A549 (cell line): ENCODE results near the gene PCDH10. TPM values are rescaled to one million over a fixed set of nuclear protein-coding genes. Genes with fewer than 3 reads are reported as not detected.
A peak's percentile ranks its signal among the peaks of the same experiment; 100 is the strongest.

ENCODE experiments used
- ATAC-seq, 2 experiments: fragments of 200-7000 bp in 1 of 2; fragments of >200 bp in 1 of 2; cut with Nextera tagmentation in 1 of 2; cut with Tn5 transposase in 1 of 2; 3 replicates each; pipeline versions ENCODE4 v1.8.0 to v1.9.1; 2018 to 2020; ENCODE audit warnings: mild to moderate bottlenecking in 1 of 2, moderate library complexity in 1 of 2
- CTCF ChIA-PET: fragments of 300-600 bp; sonication (Branson Sonifier 250); formaldehyde crosslinking; extraction: SDS; loops from one replicate; lab custom pipeline; 2021; ENCODE audit warnings: antibody characterized with exemption, inconsistent platforms; lab: Yijun Ruan, JAX
- POLR2A ChIA-PET: fragments of 350-600 bp; formaldehyde crosslinking; extraction: SDS; loops from one replicate; lab custom pipeline; 2021; ENCODE audit warnings: antibody characterized with exemption, inconsistent platforms; lab: Yijun Ruan, JAX
- DNase-seq, 2 experiments: peaks; one replicate each; pipeline versions ENCODE4 v3.0.0 to v3.0.0-alpha.2; 2011 to 2016; ENCODE audit warnings: low read depth in 1 of 2, low spot score in 1 of 2
- FAIRE-seq: peaks from 2 replicates; lab custom pipeline; 2011; peaks lifted over from hg19 to GRCh38; lab: Jason Lieb, UNC
- H3K27ac ChIP-seq, 2 experiments: fragments of >200 bp; sonication (Bioruptor Twin); formaldehyde crosslinking; 3 replicates each; pipeline ENCODE4 v1.5.1; 2016 to 2017
- H3K4me1 ChIP-seq: fragments of >200 bp; sonication (Bioruptor Twin); formaldehyde crosslinking; 3 replicates; pipeline ENCODE4 v1.6.1; 2016
- H3K4me2 ChIP-seq: fragments of >200 bp; sonication (Bioruptor Twin); formaldehyde crosslinking; 3 replicates; pipeline ENCODE4 v1.6.1; 2016
- H3K4me3 ChIP-seq: fragments of >200 bp; sonication (Bioruptor Twin); formaldehyde crosslinking; 3 replicates; pipeline ENCODE4 v1.5.1; 2016
- H3K9me3 ChIP-seq: fragments of >200 bp; sonication (Bioruptor Twin); formaldehyde crosslinking; 3 replicates; pipeline ENCODE4 v1.6.1; 2016
- ATOH8 ChIP-seq: fragments of 250-450 bp; sonication (Bioruptor Pico); IDR thresholded peaks from 2 replicates; pipeline ENCODE4 v1.5.0; 2020; ENCODE audit warnings: low read depth, mild to moderate bottlenecking, moderate library complexity
- CHD2 ChIP-seq: fragments of 150-350 bp; IDR thresholded peaks from 2 replicates; pipeline ENCODE4 v1.6.1; 2014; ENCODE audit warnings: low read length; ENCODE audit not compliant: partially characterized antibody
- EHF ChIP-seq: fragments of 250-450 bp; sonication (Bioruptor Pico); IDR thresholded peaks from 2 replicates; pipeline ENCODE4 v1.5.0; 2020; ENCODE audit warnings: mild to moderate bottlenecking
- FOSB ChIP-seq: fragments of 250-450 bp; sonication (Bioruptor Pico); IDR thresholded peaks from 2 replicates; pipeline ENCODE4 v1.5.0; 2020; ENCODE audit warnings: mild to moderate bottlenecking, moderate library complexity
- FOXS1 ChIP-seq: fragments of 250-450 bp; sonication (Bioruptor Pico); IDR thresholded peaks from 2 replicates; pipeline ENCODE4 v1.5.0; 2020; ENCODE audit warnings: mild to moderate bottlenecking, moderate library complexity
- GATA3 ChIP-seq: IDR thresholded peaks from 2 replicates; pipeline ENCODE4 v1.6.1; 2012; ENCODE audit warnings: borderline replicate concordance
- HES2 ChIP-seq: fragments of >200 bp; sonication (Bioruptor Twin); formaldehyde crosslinking; IDR thresholded peaks from 2 replicates; pipeline ENCODE4 v1.6.1; 2016
- HEYL ChIP-seq: fragments of 250-450 bp; sonication (Bioruptor Pico); IDR thresholded peaks from 2 replicates; pipeline ENCODE4 v1.8.0; 2021; ENCODE audit warnings: mild to moderate bottlenecking, moderate library complexity
- JUN ChIP-seq, 2 experiments: fragments of >200 bp; sonication (Bioruptor Twin); formaldehyde crosslinking; IDR thresholded peaks; 2 replicates in 1 of 2; 3 replicates in 1 of 2; pipeline ENCODE4 v1.6.1; 2016 to 2017
- JUNB ChIP-seq: fragments of >200 bp; sonication (Bioruptor Twin); formaldehyde crosslinking; IDR thresholded peaks from 2 replicates; pipeline ENCODE4 v1.6.1; 2016
- KDM1A ChIP-seq: fragments of 200-600 bp; sonication (generic); IDR thresholded peaks from 2 replicates; pipeline ENCODE4 v1.6.1; 2016; ENCODE audit warnings: low read depth, mild to moderate bottlenecking
- KDM5A ChIP-seq: fragments of 200-600 bp; sonication (generic); IDR thresholded peaks from 2 replicates; pipeline ENCODE4 v1.6.1; 2016; ENCODE audit warnings: antibody characterized with exemption, mild to moderate bottlenecking
- MAFK ChIP-seq: fragments of 450-650 bp; IDR thresholded peaks from 2 replicates; pipeline ENCODE4 v1.6.1; 2014; ENCODE audit not compliant: partially characterized antibody
- MAX ChIP-seq: IDR thresholded peaks from 2 replicates; pipeline ENCODE4 v1.6.1; 2012
- MAZ ChIP-seq: fragments of 150-350 bp; IDR thresholded peaks from 2 replicates; pipeline ENCODE4 v1.6.1; 2014; ENCODE audit warnings: antibody characterized with exemption, low read depth, low read length, borderline replicate concordance
- MYC ChIP-seq: IDR thresholded peaks from 2 replicates; pipeline ENCODE4 v1.6.1; 2012; ENCODE audit warnings: mild to moderate bottlenecking, inconsistent platforms, low read length, improper control_type of control experiment, borderline replicate concordance
- NFE2L2 ChIP-seq: fragments of 150-350 bp; conservative IDR thresholded peaks from 2 replicates; pipeline ENCODE4 v1.6.1; 2014; ENCODE audit warnings: low read length
- RAD21 ChIP-seq, 2 experiments: fragments of >200 bp in 1 of 2; sonication (Bioruptor Twin) in 1 of 2; formaldehyde crosslinking in 1 of 2; IDR thresholded peaks in 1 of 2; conservative IDR thresholded peaks in 1 of 2; 2 replicates in 1 of 2; 3 replicates in 1 of 2; pipeline ENCODE4 v1.6.1; 2012 to 2018; ENCODE audit warnings: inconsistent platforms in 1 of 2
- RCOR1 ChIP-seq: fragments of 150-350 bp; IDR thresholded peaks from 2 replicates; pipeline ENCODE4 v1.6.1; 2014; ENCODE audit warnings: antibody characterized with exemption, low read length, low read depth
- RFX5 ChIP-seq: fragments of 450-650 bp; IDR thresholded peaks from 2 replicates; pipeline ENCODE4 v1.7.1; 2014; ENCODE audit warnings: antibody characterized with exemption, mild to moderate bottlenecking, moderate library complexity
- SREBF2 ChIP-seq: fragments of 450-650 bp; IDR thresholded peaks from 2 replicates; pipeline ENCODE4 v1.6.1; 2014; ENCODE audit warnings: mild to moderate bottlenecking, moderate library complexity
- TFCP2L1 ChIP-seq: fragments of 250-450 bp; sonication (Bioruptor Pico); IDR thresholded peaks from 2 replicates; pipeline ENCODE4 v1.5.0; 2021; ENCODE audit warnings: mild to moderate bottlenecking
- ZC3H11A ChIP-seq: fragments of 450-650 bp; IDR thresholded peaks from 2 replicates; pipeline ENCODE4 v1.6.1; 2014; ENCODE audit warnings: antibody characterized with exemption, mild to moderate bottlenecking
- ZSCAN20 ChIP-seq: fragments of 250-450 bp; sonication (Bioruptor Pico); IDR thresholded peaks from 2 replicates; pipeline ENCODE4 v1.8.0; 2022; ENCODE audit warnings: mild to moderate bottlenecking, moderate library complexity
- WGBS: methylation state at CpG from one replicate; pipeline ENCODE4 v1.1.6; 2017; ENCODE audit errors: missing lambda C conversion rate; 5-methylcytosine and 5-hydroxymethylcytosine counted together
- polyA plus RNA-seq, 4 experiments: library from polyadenylated mRNA; depleted of rRNA in 3 of 4; stranded (reverse); fragments of >200 nt; fragmentation: RNase III in 1 of 4; extraction: RNeasy Plus Mini Kit Qiagen cat#74134 plus additional on column Dnase treatment in 1 of 4; gene quantifications; 2 replicates in 3 of 4; 3 replicates in 1 of 4; pipeline ENCODE4 v1.2.3, GENCODE V29; 2011 to 2017

The PCDH10 gene
- polyA plus RNA-seq, 2 of the 4 experiments (the other 2 are of a cell fraction): 0.37 to 0.49 TPM

GRCh38 chr4:133160853-133161252, 11.8 kb downstream of the PCDH10 start:
- DNase-seq: no peak
- H3K9me3 ChIP-seq: no peaks in the 10 kb centered on the region
- 44% methylated on average over 3 of the region's 3 CpGs for WGBS
- ATAC-seq: no peak
- FAIRE-seq: no peak
- no peak overlapping the region for H3K4me3 ChIP-seq
- TF ChIP-seq JUNB (no peak), FOXS1 (CRISPR knock-in tag) (no peak), ZSCAN20 (CRISPR knock-in tag) (no peak), MAX (no peak), RFX5 (no peak), HEYL (CRISPR knock-in tag) (no peak), MAFK (no peak), HES2 (no peak), ZC3H11A (no peak), NFE2L2 (no peak), RCOR1 (no peak), ATOH8 (CRISPR knock-in tag) (no peak), JUN (IDR thresholded peaks at IDR 0.05) (no peak), TFCP2L1 (CRISPR knock-in tag) (no peak), RAD21 (conservative IDR thresholded peaks at IDR 0.05 in 1 of 2, IDR thresholded peaks at IDR 0.05 in 1 of 2) (no peak)
- TF ChIP-seq, all 56 proteins: peak for 0
- CTCF ChIA-PET: interaction anchor here (1.2 kb wide), 2 partner anchors 10 to 14 kb away, joined by 3 to 6 read pairs; no protein-coding TSS in a partner anchor
- no peaks in the 10 kb centered on the region for H3K4me1 ChIP-seq
- no peak overlapping the region for H3K4me2 ChIP-seq
- POLR2A ChIA-PET: no interaction called here
- H3K27ac ChIP-seq: no peak overlapping the region

GRCh38 chr4:133161570-133162295, 12.6 kb downstream of the PCDH10 start:
- DNase-seq: no peak
- no peak for TF ChIP-seq FOXS1 (CRISPR knock-in tag)
- TF ChIP-seq CHD2: no peak
- no peak for TF ChIP-seq KDM1A
- no peak for TF ChIP-seq KDM5A
- TF ChIP-seq SREBF2: no peak
- TF ChIP-seq GATA3: no peak
- TF ChIP-seq FOSB (CRISPR knock-in tag): no peak
- FAIRE-seq: no peak
- ATAC-seq: no peak
- ChIA-PET POLR2A (no interaction called here), CTCF (interaction anchor here (1.2 kb wide), 2 partner anchors 11 to 15 kb away, joined by 3 to 6 read pairs; no protein-coding TSS in a partner anchor)
- Histone ChIP-seq H3K4me2 (no peak overlapping the region), H3K4me1 (no peaks in the 10 kb centered on the region), H3K4me3 (no peak overlapping the region), H3K27ac (no peak overlapping the region), H3K9me3 (no peaks in the 10 kb centered on the region)
- WGBS: 35% methylated on average over 2 of the region's 2 CpGs

GRCh38 chr4:133162941-133163340, 13.8 kb downstream of the PCDH10 start:
- peak in 1 of 2 experiments; percentile 35; a peak in 2 of 6 replicates for ATAC-seq
- WGBS: 35% methylated on average over 8 of the region's 8 CpGs
- Histone ChIP-seq H3K27ac (no peak overlapping the region), H3K4me3 (no peak overlapping the region), H3K4me2 (no peak overlapping the region), H3K9me3 (no peaks in the 10 kb centered on the region), H3K4me1 (no peaks in the 10 kb centered on the region)
- no peak for DNase-seq
- CTCF ChIA-PET: interaction anchor here (1.5 kb wide), 1 partner anchor 9 kb away, joined by 4 read pairs; no protein-coding TSS in a partner anchor
- POLR2A ChIA-PET: no interaction called here
- TF ChIP-seq MYC (no peak), EHF (CRISPR knock-in tag) (no peak), KDM1A (no peak), FOXS1 (CRISPR knock-in tag) (no peak), MAZ (no peak)
- FAIRE-seq: no peak
